Stomach (tissue), 4 donors: Measurements from ENCODE around the gene WDR89.

ENCODE experiments used
- POLR2A ChIP-seq, 4 donors: fragments of 450-650 bp; IDR thresholded peaks; one replicate each; pipeline ENCODE4 v1.6.1; 2016; ENCODE audit warnings: antibody characterized with exemption in 4 of 4, control low read depth in 2 of 4, mild to moderate bottlenecking in 1 of 4, moderate library complexity in 1 of 4
- POLR2AphosphoS5 ChIP-seq, 3 donors: sonication (generic); formaldehyde crosslinking; IDR thresholded peaks; one replicate each; pipeline ENCODE4 v1.6.1; 2016; ENCODE audit warnings: antibody characterized with exemption in 3 of 3
- TF ChIP-seq, protein P1 (sequence below), 7 experiments: fragments of 450-650 bp in 4 of 7; fragments of 200-600 bp in 3 of 7; sonication (generic) in 3 of 7; IDR thresholded peaks; one replicate each; pipeline ENCODE4 v1.5.1; 2016 to 2019; ENCODE audit warnings: antibody characterized with exemption in 7 of 7, control low read depth in 2 of 7, mild to moderate bottlenecking in 1 of 7

DNA sequence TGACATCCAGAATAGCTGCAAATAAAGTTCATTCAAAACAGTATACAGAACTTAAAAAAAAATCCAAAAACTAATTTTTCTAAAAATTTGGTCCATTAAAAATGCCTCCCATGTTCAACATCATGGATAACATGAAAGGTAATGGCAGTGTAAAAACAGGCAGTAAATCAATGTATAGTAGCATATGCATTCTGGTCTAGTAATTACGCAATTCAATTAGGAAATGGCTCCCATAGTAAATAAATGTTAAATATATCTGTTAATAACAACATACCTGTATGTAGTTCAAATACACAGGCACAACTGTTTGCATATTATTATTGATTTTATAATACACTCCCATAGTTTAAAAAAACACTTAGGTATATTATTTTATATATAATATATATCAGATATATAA is 43.7 kb upstream of the WDR89 start:
- TF ChIP-seq POLR2A (IDR thresholded peaks at IDR 0.05) (no peak), POLR2AphosphoS5 (IDR thresholded peaks at IDR 0.05) (no peak)
- TF ChIP-seq, protein P1, sequence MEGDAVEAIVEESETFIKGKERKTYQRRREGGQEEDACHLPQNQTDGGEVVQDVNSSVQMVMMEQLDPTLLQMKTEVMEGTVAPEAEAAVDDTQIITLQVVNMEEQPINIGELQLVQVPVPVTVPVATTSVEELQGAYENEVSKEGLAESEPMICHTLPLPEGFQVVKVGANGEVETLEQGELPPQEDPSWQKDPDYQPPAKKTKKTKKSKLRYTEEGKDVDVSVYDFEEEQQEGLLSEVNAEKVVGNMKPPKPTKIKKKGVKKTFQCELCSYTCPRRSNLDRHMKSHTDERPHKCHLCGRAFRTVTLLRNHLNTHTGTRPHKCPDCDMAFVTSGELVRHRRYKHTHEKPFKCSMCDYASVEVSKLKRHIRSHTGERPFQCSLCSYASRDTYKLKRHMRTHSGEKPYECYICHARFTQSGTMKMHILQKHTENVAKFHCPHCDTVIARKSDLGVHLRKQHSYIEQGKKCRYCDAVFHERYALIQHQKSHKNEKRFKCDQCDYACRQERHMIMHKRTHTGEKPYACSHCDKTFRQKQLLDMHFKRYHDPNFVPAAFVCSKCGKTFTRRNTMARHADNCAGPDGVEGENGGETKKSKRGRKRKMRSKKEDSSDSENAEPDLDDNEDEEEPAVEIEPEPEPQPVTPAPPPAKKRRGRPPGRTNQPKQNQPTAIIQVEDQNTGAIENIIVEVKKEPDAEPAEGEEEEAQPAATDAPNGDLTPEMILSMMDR (IDR thresholded peaks at IDR 0.05), result no peak
